Measurements from ENCODE around the gene COLEC11. TPM values are rescaled to one million over a fixed set of nuclear protein-coding genes. Genes with fewer than 3 reads are reported as not detected.
A peak's percentile ranks its signal among the peaks of the same experiment; 100 is the strongest.

Gene COLEC11
- total and polyA plus RNA-seq, 9 of the 15 experiments (the other 6 are each of a cell fraction or from before 2014, with no cell fraction given): 0.32 to 4.3 (median 1.8) TPM

- TF ChIP-seq, protein P1, sequence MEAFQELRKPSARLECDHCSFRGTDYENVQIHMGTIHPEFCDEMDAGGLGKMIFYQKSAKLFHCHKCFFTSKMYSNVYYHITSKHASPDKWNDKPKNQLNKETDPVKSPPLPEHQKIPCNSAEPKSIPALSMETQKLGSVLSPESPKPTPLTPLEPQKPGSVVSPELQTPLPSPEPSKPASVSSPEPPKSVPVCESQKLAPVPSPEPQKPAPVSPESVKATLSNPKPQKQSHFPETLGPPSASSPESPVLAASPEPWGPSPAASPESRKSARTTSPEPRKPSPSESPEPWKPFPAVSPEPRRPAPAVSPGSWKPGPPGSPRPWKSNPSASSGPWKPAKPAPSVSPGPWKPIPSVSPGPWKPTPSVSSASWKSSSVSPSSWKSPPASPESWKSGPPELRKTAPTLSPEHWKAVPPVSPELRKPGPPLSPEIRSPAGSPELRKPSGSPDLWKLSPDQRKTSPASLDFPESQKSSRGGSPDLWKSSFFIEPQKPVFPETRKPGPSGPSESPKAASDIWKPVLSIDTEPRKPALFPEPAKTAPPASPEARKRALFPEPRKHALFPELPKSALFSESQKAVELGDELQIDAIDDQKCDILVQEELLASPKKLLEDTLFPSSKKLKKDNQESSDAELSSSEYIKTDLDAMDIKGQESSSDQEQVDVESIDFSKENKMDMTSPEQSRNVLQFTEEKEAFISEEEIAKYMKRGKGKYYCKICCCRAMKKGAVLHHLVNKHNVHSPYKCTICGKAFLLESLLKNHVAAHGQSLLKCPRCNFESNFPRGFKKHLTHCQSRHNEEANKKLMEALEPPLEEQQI (IDR thresholded peaks at IDR 0.05): no peak
- no peak; the same call in 1 of the 2 replicates for TF ChIP-seq GTF2E2 (tag; IDR thresholded peaks at IDR 0.05)
- peak; percentile 82 for TF ChIP-seq ESRRA (IDR thresholded peaks at IDR 0.05; ENCODE audit: borderline replicate concordance, low read depth)
- TF ChIP-seq, protein P2, sequence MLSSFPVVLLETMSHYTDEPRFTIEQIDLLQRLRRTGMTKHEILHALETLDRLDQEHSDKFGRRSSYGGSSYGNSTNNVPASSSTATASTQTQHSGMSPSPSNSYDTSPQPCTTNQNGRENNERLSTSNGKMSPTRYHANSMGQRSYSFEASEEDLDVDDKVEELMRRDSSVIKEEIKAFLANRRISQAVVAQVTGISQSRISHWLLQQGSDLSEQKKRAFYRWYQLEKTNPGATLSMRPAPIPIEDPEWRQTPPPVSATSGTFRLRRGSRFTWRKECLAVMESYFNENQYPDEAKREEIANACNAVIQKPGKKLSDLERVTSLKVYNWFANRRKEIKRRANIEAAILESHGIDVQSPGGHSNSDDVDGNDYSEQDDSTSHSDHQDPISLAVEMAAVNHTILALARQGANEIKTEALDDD (IDR thresholded peaks at IDR 0.05): peak; percentile 47; the same call in 1 of the 2 replicates
- TF ChIP-seq NR2C2 (CRISPR knock-in tag; IDR thresholded peaks at IDR 0.05): 0 out of 2 replicates have a peak, but pooled peaks have one; percentile 37
- peak; percentile 89 for TF ChIP-seq NR2C2 (tag; IDR thresholded peaks at IDR 0.05)
- TF ChIP-seq, protein P3, sequence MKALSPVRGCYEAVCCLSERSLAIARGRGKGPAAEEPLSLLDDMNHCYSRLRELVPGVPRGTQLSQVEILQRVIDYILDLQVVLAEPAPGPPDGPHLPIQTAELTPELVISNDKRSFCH (CRISPR knock-in tag; IDR thresholded peaks at IDR 0.05): no peak
- TF ChIP-seq, protein P3 (tag; IDR thresholded peaks at IDR 0.05): peak; percentile 88
- 0 out of 2 replicates have a peak, but pooled peaks have one; percentile 42 for TF ChIP-seq ZNF232 (CRISPR knock-in tag; IDR thresholded peaks at IDR 0.05)
- TF ChIP-seq ZBTB11 (CRISPR knock-in tag; IDR thresholded peaks at IDR 0.05): peak in 1 of 3 experiments; percentile 93; a peak in 3 of 6 replicates
- TF ChIP-seq MIER1 (IDR thresholded peaks at IDR 0.05; ENCODE audit: low read depth): peak; percentile 59; the same call in 1 of the 2 replicates
- TF ChIP-seq, protein P4, sequence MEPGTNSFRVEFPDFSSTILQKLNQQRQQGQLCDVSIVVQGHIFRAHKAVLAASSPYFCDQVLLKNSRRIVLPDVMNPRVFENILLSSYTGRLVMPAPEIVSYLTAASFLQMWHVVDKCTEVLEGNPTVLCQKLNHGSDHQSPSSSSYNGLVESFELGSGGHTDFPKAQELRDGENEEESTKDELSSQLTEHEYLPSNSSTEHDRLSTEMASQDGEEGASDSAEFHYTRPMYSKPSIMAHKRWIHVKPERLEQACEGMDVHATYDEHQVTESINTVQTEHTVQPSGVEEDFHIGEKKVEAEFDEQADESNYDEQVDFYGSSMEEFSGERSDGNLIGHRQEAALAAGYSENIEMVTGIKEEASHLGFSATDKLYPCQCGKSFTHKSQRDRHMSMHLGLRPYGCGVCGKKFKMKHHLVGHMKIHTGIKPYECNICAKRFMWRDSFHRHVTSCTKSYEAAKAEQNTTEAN (CRISPR knock-in tag; IDR thresholded peaks at IDR 0.05): 0 out of 2 replicates have a peak, but pooled peaks have one; percentile 40
Measured at GRCh38 chr2:3558205-3559014, 36.5 kb upstream of the COLEC11 start, which contains the start of gene RNASEH1 (continued).
